Measurements from ENCODE around the gene PIK3CB.
A peak's percentile ranks its signal among the peaks of the same experiment; 100 is the strongest.
"Not testable (repeated sequence)": the region's sequence is repeated elsewhere in the genome, so short reads cannot be mapped to it uniquely, and the experiment has no call there.

PIK3CB gene

DNA sequence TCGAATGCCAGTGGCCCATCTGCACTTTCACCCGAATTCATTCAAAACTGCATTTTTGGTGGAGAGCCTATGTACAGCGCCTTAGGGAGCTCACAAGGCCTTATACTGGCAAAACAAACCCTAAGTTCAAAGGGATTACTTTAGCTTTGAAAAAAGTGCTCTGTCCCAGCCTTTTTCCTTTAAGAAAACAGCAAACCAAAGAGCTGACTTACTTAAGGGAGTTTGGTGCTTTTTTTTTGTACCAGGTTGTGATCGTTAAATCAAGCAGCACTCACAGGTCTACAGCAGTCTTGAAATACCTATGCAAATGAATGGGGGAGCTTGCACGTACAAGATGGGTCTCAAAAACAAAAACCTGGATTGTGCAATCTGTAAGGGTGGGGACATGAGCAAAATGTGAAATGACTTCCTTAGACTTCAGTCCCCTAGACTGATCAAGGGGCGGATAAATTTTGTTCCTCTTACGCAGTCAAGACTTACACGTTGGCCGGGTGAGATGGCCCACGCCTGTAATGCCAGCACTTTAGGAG, 11.6 kb upstream of the PIK3CB start:
- DNase-seq = no peak

- DNase-seq = no peak
These were observed 11.0 kb upstream of the PIK3CB start for GRCh38 chr3:138845771-138846173.

DNA sequence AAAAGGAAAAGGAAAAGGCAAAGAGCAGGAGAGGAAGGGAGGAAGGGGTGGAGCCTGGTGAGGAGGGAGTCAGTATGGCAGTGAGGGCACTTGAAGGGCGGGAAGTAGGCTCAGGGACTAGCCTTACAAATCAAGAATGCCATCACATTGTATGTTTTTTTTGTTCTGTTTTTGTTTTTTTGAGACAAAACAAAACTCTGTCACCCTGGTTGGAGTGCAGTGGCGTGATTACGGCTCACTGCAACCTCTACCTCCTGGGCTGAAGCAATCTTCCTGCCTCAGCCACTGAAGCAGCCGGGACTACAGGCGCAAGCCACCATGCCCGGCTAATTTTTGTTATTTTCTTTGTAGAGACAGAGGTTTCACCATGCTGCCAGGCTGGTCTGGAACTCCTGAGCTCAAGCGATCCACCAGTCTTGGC, 10.5 kb upstream of the PIK3CB start:
- DNase-seq = no peak

GRCh38 chr3:138842483-138843188, 7.9 kb upstream of the PIK3CB start:
- DNase-seq = no peak

GRCh38 chr3:138838385-138838784, 3.7 kb upstream of the PIK3CB start:
- not testable (repeated sequence) for DNase-seq

- DNase-seq = not testable (repeated sequence)
These were observed 1.1 kb upstream of the PIK3CB start for GRCh38 chr3:138835846-138836245.

DNA sequence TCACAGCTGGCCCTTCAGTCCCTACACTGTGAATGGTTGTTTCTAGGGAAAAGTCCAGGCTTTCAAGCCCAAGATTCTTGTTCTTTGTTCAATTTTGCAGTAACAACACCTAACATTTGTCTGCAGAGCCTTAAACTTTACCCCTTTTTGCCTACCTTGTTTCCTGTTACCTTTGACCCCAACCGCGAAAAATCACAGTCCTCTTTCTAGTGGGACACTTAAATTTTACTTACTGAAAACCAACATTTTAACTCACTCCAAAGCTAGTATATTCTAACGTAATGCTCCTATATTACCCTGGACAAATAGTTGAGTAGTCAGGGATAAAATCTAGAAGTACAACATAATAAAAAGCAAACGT, 649 bp upstream of the PIK3CB start:
- DNase-seq = no peak

GRCh38 chr3:138833899-138834595, 681 bp downstream of the PIK3CB start:
- DNase-seq = peak in 1 of 2 experiments; percentile 35

GRCh38 chr3:138832473-138833057, 2.2 kb downstream of the PIK3CB start:
- not testable (repeated sequence) for DNase-seq

GRCh38 chr3:138829886-138830510, 4.7 kb downstream of the PIK3CB start:
- DNase-seq = no peak

GRCh38 chr3:138829097-138829496, 5.6 kb downstream of the PIK3CB start:
- DNase-seq = no peak

GRCh38 chr3:138827222-138827621, 7.5 kb downstream of the PIK3CB start:
- DNase-seq = no peak

GRCh38 chr3:138825336-138825735, 9.4 kb downstream of the PIK3CB start:
- DNase-seq = no peak

GRCh38 chr3:138824114-138824506, 10.6 kb downstream of the PIK3CB start:
- no peak for DNase-seq

DNA sequence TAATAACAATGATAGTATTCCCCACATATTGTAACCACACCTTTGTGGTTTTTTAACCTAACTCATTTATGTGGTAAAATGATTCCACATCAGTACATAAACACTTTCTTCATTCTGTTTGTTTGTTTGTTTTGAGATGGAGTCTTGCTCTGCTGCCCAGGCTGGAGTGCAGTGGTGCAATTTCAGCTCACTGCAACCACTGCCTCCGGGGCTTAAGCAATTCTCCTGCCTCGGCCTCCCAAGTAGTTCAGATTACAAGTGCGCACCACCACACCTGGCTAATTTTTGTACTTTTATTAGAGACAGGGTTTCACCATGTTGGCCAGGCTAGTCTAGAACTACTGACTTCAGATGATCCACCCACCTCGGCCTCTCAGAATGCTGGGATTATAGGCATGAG, 14.3 kb downstream of the PIK3CB start:
- not testable (repeated sequence) for DNase-seq

DNA sequence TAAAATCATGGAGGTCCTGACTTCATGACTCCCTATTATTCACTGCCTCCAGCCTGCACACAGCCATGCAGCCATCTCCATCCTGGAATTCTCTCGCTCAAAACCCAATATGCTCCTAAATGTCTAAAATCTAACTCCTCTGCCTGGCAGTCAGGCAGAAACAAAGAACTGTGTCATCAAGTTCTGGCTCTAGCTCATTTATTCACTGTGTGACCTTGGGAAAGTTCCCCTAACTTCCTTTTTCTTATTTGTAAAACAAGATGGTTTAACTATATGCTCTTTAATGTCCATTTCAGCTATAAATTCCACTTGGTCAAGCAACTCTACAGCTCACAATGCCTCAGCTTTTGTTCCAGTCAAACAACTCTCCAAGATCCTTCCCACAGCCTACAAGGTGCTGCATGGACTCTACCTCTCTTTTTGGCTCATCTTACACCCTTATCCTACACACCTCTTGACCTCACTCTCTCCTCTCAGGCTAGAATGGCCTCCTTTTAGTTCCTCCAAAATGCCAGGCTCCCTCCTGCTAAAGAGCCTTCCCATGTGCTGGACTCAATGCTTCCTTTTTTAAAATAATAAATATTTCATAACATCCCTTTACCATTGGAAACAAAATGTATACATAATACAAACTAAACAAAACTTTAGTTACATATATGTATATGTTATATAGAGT, 16.4 kb downstream of the PIK3CB start:
- DNase-seq = no peak

DNA sequence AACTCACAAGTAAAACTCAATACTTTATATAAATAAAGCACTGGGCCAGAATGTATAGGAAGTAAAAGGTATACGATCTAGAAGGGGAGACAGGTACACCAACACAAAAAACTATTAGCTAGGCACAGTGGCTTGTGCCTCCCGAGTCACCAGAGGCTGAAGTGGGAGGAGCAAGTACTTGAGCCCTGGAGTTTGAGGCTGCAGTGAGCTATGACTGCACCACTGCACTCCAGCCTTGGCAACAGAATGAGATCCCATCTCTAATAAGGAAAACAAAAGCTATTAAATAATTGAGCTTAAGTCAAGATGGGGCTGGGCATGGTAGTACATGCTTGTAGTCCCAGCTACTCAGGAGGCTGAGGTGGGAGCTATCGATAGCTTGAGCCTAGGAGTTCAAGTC, 17.0 kb downstream of the PIK3CB start:
- DNase-seq = no peak

DNA sequence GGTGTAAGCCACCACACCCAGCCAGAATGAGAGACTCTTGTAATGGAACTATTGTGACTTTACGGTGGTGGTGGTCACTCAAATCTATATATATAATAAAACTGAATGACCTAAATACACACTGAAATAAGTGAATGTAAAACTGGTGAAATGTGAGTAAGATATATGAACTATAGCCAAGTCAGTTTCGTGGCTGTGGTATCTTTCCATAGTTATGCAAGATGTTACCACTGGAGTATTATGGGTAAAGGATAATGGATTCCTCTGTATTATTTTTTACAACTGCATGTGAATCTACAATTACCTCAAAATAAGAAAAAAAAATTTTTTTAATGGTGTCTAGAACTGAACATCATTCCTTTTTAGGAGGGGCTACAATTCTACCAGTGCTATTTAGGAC, 21.9 kb downstream of the PIK3CB start:
- DNase-seq = no peak

DNA sequence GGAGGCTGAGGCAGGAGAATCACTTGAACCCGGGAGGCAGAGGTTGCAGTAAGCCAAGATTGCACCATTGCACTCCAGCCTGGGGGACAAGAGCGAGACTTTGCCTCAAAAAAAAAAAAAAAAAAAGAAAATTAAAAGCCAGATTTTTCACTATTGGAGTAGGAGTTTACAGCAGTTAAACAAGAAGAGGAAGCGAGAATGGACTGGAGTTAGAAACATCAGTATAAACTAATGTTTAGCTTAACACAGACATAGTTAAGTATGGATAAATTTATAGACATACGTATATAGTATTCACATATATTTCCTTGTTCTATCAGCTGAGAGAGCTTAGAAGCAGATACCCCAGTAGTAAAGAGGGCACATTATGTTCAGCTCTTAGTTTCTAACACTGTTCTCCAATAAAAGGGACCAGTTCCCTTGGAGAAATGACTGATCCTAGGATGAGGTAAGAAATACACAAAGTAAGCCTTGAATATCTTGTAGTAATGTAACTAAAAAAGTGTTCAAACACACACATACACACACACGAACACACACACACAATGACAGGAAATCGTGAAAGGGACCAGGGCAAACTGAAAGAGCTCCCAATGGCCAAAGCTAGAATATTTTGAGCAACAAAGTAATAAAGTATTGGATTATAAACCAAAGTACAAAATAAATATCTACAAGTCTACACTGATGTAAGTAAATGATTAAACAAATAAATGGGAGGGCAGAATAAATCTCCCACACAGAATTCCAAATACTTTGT, 25.1 kb downstream of the PIK3CB start:
- DNase-seq = no peak

- DNase-seq = no peak
These were observed 28.2 kb downstream of the PIK3CB start for GRCh38 chr3:138806376-138807080.

DNA sequence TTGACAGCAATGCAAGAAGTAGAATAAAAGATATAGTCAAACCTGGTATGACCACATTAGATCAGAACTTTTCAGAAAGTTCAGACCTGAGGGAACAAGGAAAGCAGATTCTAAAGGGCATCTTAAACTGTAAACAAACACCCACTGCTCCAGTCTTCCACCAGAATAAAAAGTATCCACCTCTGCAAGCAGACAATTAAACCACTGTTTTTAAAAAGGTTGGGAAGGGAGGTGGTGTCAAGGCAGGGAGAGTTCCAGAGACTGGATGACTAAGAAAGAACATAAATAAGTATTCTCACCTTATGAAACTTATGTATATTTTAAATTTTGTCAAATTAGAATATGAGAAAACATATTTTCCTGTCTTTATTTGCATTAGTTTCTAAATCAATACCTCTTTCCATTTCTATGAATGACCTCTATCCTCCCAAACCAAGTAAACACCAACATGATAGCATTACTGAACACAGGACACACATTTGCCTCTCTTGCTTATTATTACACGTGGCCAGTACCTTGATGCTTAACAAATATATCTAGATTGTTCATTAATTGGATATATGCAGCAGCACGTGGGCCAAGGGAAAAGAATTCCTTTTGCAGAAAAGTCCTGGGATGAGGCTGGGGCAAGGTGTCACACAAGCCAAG, 31.6 kb downstream of the PIK3CB start:
- no peak for DNase-seq
